ENCODE results near the gene GCH1.

GRCh38 chr14:54929556-54929955, 26.9 kb upstream of the GCH1 start:
- TF ChIP-seq CTCF (IDR thresholded peaks at IDR 0.05) (no peak), POLR2A (IDR thresholded peaks at IDR 0.05) (no peak)
